Activated T-cell treated with anti-CD3 and anti-CD28 coated beads, Interleukin-2, amount 50 U/mL, for 48 hours (primary cell): ENCODE data around the gene DGKI.
"Not testable (repeated sequence)": the region's sequence is repeated elsewhere in the genome, so short reads cannot be mapped to it uniquely, and the experiment has no call there.

ENCODE experiments used
- DNase-seq, 2 experiments: peaks; one replicate each; pipeline ENCODE4 v3.0.0-alpha.2; 2020

The DGKI gene

DNA sequence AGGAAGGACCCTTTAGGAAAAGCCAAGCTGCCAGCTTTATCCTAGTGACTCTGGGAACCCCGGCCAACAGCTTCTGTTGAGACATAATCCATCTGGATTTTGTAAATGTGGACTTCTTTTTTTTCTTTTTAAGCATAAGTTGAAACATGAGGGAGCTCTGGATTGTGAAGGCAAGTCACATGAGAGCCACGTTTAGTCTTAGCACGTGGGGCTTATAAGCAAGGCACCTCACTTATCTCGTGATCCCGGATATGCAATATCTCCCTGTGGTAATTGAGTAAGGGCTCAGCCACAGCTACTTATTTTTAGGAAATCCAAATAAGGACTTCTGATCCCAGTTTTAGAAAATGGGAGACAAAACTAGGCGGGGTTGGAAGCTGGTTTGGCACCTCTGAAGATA lies 392.0 kb downstream of the DGKI start:
- DNase-seq, result no peak

GRCh38 chr7:137454246-137454724 lies 392.5 kb downstream of the DGKI start:
- DNase-seq, result no peak

- DNase-seq, result no peak
These were observed 393.4 kb downstream of the DGKI start for GRCh38 chr7:137453356-137453755.

DNA sequence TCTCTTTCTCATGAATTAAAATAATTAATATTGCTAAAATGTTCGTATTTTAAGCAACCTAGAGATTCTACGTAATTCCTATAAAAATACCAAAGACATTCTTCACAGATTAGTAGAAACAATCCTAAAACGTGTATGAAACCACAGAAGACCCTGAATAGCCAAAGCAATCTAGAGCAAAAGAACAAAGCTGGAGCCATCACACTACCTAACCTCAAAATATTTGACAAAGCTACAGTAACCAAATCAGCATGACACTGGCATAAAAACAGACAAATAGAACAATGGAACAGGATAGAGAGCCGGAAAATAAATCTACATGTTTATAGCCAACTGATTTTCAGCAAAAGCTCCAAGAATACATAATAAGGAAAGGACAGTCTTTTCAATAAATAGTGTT lies 397.8 kb downstream of the DGKI start:
- no peak for DNase-seq

DNA sequence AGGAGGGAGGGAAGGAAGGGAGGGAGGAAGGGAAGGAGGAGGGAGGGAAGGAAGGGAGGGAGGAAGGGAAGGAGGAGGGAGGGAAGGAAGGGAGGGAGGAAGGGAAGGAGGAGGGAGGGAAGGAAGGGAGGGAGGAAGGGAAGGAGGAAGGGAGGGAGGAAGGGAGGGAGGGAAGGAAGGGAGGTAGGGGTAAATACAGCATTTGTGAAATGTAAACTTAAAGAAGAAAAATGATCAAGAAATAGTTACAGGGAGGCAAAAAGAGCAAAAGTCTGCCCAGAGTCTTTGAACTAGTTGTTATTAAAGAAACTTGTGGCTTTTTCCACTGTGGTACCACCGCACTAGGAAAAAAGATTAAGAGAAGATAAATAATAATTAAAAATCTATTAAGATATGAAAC lies 398.2 kb downstream of the DGKI start:
- not testable (repeated sequence) for DNase-seq

GRCh38 chr7:137446025-137446424 lies 400.7 kb downstream of the DGKI start:
- no peak for DNase-seq

DNA sequence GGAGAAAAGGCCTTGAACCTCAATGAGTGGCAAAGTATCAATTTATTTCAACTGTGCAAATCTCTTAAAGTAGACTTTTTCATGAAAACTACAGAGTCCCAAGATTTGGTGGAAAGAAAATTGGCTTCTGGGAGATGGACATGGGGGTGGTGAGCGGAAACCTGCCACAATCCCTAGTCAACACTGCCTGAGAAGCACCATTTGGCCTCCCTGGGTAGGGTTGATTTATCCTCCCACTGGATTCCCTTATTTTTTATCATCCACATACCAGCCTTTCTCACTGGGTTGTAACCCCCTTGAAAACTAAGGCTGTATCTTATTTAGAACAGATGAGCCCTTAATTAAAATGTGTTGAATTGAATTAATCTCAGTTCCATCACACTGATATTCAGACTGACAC lies 401.5 kb downstream of the DGKI start:
- no peak for DNase-seq

- no peak for DNase-seq
These were observed 403.2 kb downstream of the DGKI start for GRCh38 chr7:137443616-137444015.

DNA sequence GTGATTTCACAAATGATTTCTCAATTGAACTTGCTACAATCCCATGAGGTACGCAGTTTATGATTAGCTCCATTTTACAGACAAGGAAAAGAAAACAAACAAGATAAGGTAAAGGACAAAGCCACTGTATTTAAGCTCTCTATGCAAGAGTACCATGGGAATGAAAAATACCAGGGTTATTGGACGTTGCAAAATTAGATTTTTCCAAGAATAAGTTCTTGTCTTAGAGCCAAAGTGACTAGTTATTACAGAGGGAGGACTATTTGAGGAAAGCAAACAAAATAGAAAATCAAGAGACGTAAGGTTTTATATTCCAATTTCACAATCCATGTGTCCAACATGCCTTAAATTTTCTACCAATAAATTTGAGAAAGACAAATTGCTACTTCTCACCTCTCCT lies 405.3 kb downstream of the DGKI start:
- DNase-seq, result no peak

- no peak for DNase-seq
These were observed 406.6 kb downstream of the DGKI start for GRCh38 chr7:137439829-137440825.

DNA sequence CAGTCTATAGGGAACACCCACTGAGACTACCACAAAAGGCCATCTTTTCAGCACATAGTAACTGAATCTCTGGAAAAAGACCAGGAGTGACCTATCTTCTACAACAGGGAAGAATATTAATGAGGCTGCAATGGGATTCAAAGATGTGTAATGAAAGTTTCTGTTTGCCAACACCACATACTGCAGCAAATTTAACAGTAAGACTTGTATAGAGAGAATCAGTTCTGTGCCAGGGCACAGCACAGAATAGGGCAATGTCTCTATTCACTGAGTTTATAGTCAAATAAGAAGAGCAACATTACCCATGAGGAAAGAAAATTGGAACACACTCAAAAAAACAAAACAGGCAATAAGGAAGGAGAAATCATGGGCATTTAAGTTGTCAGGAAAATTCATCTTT lies 411.8 kb downstream of the DGKI start:
- no peak for DNase-seq

DNA sequence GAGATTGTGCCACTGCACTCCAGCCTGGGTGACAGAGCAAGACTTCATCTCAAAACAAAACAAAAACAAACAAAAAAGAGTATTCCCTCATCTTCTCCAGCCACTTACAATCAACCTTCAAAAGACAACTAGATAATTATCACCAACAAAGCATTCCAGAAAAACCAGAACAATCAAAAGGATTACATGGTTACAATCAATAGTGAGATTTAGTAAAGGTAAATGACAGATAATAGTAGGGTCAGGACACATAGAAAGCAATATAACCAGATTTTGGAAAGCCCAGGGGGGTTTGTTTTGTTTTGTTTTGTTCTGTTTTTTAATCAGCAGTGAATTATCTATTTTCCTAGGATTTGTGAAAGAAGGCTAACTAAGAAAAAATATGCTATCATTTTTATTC lies 412.2 kb downstream of the DGKI start:
- no peak for DNase-seq

GRCh38 chr7:137423321-137423720 lies 423.5 kb downstream of the DGKI start:
- DNase-seq, result no peak

DNA sequence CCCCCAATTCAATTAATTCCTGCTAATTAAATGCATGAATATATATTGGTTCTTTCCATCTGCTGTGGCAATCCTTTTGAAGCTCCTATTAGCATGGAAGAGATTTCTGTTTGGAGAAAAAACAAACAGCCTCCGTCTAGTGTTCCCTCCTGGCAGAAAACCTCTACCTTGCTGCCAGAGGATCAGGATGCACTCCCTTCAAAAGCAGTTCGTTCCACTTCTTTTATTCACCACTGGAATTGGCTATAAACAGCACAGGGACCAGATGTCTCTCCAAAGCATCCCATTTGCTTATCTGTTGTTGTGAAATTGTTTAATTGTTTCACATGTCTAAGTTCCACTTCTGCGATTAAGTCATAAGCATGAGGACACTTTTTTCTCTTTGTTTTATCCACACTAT lies 425.4 kb downstream of the DGKI start:
- DNase-seq, result no peak

- DNase-seq, result no peak
These were observed 427.9 kb downstream of the DGKI start for GRCh38 chr7:137418841-137419240.

DNA sequence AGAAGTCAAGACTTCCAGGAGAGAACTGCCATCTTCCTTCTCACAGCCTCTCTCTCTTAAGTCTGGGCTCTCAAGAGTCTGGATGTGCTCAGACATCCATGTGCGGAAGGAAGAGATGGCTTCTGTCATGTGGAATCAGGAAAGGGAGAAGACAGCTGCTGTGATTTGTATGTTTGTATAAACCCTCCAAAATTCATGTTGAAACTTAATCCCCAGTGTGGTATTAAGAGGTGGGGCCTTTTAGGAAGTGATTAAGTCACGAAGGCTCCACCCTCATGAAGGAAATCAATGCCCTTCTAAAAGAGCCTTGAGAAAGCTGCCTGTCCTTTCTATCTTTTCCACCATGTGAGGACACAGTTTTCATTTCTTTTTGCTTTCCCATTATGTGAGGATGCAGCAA lies 429.3 kb downstream of the DGKI start:
- DNase-seq, result no peak

DNA sequence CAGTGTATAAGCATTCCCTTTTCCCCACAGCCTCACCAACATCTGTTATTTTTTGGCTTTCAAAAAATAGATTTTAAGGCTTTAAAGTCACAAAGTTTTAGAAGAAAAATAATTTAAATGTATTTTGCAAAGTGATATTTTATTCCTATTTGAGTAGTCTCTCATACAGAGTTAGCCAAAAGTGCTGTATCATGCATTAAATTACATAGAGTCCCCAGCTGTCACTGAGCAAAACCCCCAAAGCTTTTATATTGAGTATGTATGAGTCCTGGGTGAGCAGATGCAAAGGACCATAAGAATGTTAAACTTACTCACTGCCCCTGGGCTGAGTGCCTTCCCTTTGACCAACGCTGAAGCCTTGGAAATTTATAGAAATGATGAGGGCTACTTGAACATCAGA lies 432.9 kb downstream of the DGKI start:
- no peak for DNase-seq

DNA sequence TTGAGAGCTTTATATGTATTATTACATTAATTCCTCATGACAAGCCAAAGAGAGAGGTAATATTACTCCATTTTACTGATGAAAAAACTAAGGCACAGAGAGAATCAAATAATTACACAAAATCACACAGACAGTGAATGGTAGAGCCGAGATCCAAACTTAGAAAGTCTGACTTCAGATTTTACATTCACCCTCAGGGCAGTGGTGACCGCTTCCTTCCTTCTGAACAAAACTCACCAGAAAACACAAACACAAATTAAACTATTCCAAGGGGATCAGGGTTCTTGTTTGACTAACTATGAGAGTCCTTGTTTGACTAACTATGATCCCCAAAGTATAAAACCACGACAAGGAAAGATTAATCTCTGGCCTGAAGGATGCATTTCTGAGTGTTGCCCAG lies 435.3 kb downstream of the DGKI start:
- DNase-seq, result no peak

- no peak for DNase-seq
These were observed 438.6 kb downstream of the DGKI start for GRCh38 chr7:137408126-137408525.

DNA sequence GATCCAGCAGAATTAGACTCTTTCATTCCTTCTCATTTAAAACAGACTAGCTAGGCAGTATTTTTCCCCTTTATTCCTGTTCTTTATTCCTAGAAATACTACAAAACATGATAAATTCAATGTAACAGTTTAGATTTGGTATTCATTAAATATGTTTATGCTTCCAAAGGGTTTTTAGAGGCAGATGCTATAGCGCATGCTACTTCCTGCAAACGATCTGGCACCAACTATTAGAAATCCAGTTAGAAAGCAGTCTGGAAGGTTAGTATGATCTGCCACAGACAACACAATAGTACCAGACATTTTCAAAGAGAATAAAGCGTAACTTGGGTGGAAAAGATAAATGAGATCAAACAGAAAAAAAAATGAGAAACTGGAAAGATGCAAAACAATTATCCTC lies 439.7 kb downstream of the DGKI start:
- DNase-seq, result no peak

DNA sequence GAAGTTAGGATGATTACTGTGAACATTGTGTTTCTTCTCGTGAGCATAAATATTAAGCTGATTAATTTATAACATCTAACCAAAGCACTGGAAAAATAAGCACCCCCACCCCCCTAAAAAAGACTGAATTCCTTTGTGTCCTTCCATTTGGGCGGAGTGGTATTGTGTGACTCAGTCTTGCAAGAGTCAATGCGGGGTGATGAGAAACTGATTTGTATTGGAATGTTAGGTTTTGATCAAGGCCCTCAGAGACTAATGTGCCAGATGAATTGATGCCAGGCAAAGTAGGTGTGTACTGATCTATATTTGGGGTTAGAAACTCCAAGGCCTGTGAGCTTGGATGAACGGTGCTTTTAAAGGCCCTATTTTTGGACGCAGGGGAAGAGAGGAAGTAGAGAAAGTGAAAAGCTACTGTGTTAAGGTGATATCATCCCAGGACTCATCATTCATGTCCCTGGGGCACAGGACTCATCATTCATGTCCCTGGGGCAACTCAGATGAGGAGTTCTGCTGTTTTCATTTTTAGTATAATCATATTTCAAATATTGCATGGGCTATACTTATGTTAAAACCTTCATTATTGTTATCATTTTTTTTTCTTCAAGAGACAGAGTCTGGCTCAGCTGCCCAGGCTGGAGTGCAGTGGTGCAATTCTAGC lies 442.0 kb downstream of the DGKI start:
- no peak for DNase-seq

DNA sequence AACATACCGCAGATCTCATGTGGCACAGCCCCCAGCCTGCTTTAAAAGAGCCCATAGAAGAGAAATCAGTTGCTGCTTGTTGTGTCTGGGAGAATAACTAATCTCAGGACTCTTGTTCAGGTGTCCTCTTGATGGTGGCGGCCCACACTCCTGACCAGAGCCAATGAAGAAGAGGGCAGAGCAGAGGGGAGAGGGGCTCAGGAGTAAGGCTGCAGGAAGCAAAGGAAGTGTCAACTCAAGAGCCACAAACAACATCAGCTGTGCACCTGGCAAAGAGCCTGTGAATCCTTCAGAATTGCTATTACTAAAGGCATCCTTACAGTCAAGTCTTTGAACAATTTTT lies 443.4 kb downstream of the DGKI start:
- DNase-seq, result no peak

DNA sequence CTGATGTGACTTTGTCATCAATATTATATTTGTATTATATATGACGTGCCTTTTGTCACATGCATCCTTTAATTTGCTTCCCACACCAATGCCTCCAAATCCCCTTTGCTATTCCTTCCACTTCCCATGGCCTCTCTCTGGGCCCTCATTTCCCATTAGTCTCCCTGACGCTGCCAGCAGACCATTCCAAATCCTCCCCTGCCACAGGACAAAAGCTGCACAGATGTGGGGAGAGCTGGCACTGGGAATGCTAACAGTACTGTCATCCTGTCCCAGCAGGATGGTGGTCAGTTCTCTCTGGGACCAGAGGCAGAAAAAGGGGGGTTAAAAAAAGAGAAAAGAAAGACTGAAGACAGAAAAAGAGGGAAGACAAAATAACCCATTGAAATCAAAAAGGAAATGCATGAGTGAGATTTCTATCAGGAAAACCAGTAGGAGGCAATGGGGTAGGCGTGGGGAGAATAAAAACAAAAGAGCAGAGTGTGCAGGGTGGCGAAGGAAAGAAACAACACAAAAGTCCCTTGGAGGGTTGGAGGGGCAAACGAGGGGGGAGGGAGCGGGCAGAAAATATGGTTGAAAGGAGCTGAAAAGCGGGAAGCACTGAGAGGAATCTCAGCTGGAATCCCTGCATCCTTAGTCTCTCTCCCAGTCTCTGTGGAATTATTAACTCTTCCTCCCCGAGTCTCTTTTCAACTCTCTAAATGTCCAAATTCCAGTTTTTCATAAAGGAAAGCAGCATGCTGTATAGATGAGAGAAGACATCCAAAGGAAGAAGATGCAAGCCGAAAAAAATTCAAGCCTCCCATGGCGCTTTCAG lies 444.0 kb downstream of the DGKI start:
- DNase-seq, result no peak
